RWPE1 (cell line): ENCODE measurements around the gene IARS2.

Experiments used
- CTCF ChIA-PET: fragments of 350-600 bp; sonication (Branson Sonifier 250); formaldehyde crosslinking; extraction: SDS; loops from one replicate; lab custom pipeline; 2021; lab: Yijun Ruan, JAX
- POLR2A ChIA-PET: fragments of 400-600 bp; formaldehyde crosslinking; extraction: SDS; loops from one replicate; lab custom pipeline; 2020; ENCODE audit warnings: antibody characterized with exemption; ENCODE audit not compliant: low non-redundant PET; lab: Yijun Ruan, JAX
- DNase-seq: peaks from one replicate; pipeline ENCODE4 v3.0.0; 2012; ENCODE audit warnings: low spot score
- H3K27ac ChIP-seq: fragments of 450-650 bp; 2 replicates; pipeline ENCODE4 v1.5.1; 2017
- TF ChIP-seq, protein P1 (sequence below): fragments of 450-650 bp; conservative IDR thresholded peaks from 2 replicates; pipeline ENCODE4 v1.5.1; 2017; ENCODE audit warnings: low read depth, mild to moderate bottlenecking

The IARS2 gene

GRCh38 chr1:220195701-220196100, 101.8 kb downstream of the IARS2 start:
- ChIA-PET CTCF (interaction anchor here (1.0 to 1.4 kb wide), 2 partner anchors 8 to 580 kb away, joined by 3 to 4 read pairs; no protein-coding TSS in a partner anchor), POLR2A (no interaction called here)
- no peak overlapping the region for H3K27ac ChIP-seq
- no peak for DNase-seq
- TF ChIP-seq, protein P1, sequence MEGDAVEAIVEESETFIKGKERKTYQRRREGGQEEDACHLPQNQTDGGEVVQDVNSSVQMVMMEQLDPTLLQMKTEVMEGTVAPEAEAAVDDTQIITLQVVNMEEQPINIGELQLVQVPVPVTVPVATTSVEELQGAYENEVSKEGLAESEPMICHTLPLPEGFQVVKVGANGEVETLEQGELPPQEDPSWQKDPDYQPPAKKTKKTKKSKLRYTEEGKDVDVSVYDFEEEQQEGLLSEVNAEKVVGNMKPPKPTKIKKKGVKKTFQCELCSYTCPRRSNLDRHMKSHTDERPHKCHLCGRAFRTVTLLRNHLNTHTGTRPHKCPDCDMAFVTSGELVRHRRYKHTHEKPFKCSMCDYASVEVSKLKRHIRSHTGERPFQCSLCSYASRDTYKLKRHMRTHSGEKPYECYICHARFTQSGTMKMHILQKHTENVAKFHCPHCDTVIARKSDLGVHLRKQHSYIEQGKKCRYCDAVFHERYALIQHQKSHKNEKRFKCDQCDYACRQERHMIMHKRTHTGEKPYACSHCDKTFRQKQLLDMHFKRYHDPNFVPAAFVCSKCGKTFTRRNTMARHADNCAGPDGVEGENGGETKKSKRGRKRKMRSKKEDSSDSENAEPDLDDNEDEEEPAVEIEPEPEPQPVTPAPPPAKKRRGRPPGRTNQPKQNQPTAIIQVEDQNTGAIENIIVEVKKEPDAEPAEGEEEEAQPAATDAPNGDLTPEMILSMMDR: no peak
